Spleen (tissue), 7 donors: ENCODE data around the gene SSBP2.

Experiments
- CTCF ChIP-seq, 11 experiments: fragments of 200-600 bp in 7 of 11; fragments of 450-650 bp in 4 of 11; sonication (generic) in 4 of 11; IDR thresholded peaks in 8 of 11; conservative IDR thresholded peaks in 3 of 11; 1 replicate in 7 of 11; 2 replicates in 4 of 11; pipeline versions ENCODE4 v1.4.0 to v1.8.0; 2016 to 2021; ENCODE audit warnings: antibody characterized with exemption in 11 of 11, inconsistent platforms in 4 of 11, mild to moderate bottlenecking in 1 of 11
- POLR2A ChIP-seq, 3 donors: fragments of 450-650 bp; IDR thresholded peaks; one replicate each; pipeline ENCODE4 v1.5.1; 2017; ENCODE audit warnings: antibody characterized with exemption in 3 of 3, mild to moderate bottlenecking in 1 of 3
- POLR2AphosphoS5 ChIP-seq, 3 donors: sonication (generic); formaldehyde crosslinking; IDR thresholded peaks; one replicate each; pipeline ENCODE4 v1.5.1; 2017; ENCODE audit warnings: antibody characterized with exemption in 3 of 3
- donor health status: DM: no; HTN: no; CAD: no; lungs with moderate emphysema.
- donor health status: DM: no; HTN: no; CAD: no.
- donor health status: DM: no; HTN: no; CAD: no.

- TF ChIP-seq CTCF (IDR thresholded peaks at IDR 0.05 in 8 of 11, conservative IDR thresholded peaks at IDR 0.05 in 3 of 11) (no peak), POLR2A (IDR thresholded peaks at IDR 0.05) (no peak), POLR2AphosphoS5 (IDR thresholded peaks at IDR 0.05) (no peak)
Measured at GRCh38 chr5:81685471-81685870, 65.4 kb downstream of the SSBP2 start.
